NB4 (cell line): ENCODE data around the gene TEDC2.

Experiments used
- DNase-seq: peaks from one replicate; pipeline ENCODE4 v3.0.0; 2010; ENCODE audit warnings: low read depth
- H3K4me3 ChIP-seq: one replicate; pipeline ENCODE4 v1.5.1; 2011; ENCODE audit warnings: mild to moderate bottlenecking, low read depth, low read length, moderate library complexity
- CTCF ChIP-seq: IDR thresholded peaks from one replicate; pipeline ENCODE4 v1.5.1; 2012; ENCODE audit warnings: low read depth, low read length
- MAX ChIP-seq: IDR thresholded peaks from 2 replicates; pipeline ENCODE4 v1.6.1; 2011; ENCODE audit warnings: low read depth, low read length
- MYC ChIP-seq: IDR thresholded peaks from 2 replicates; pipeline ENCODE4 v1.6.1; 2011; ENCODE audit warnings: low read depth, low read length
- POLR2A ChIP-seq: IDR thresholded peaks from 2 replicates; pipeline ENCODE4 v1.6.1; 2011; ENCODE audit warnings: mild to moderate bottlenecking; ENCODE audit not compliant: insufficient read length; ENCODE audit errors: extremely low read depth

Gene TEDC2

GRCh38 chr16:2460391-2460713, 443 bp downstream of the TEDC2 start:
- no peak for TF ChIP-seq MYC
- TF ChIP-seq POLR2A = no peak
- no peak for TF ChIP-seq MAX
- no peak for TF ChIP-seq CTCF
- no peak for DNase-seq
- H3K4me3 ChIP-seq = peak overlapping the region; percentile 61

- DNase-seq = no peak
- H3K4me3 ChIP-seq = peak overlapping the region; percentile 61
- no peak for TF ChIP-seq MYC
- TF ChIP-seq MAX = no peak
- TF ChIP-seq CTCF = no peak
- TF ChIP-seq POLR2A = no peak
These were observed 1.0 kb downstream of the TEDC2 start for GRCh38 chr16:2460916-2461315.

GRCh38 chr16:2462031-2462866, 2.3 kb downstream of the TEDC2 start:
- H3K4me3 ChIP-seq = no peak overlapping the region
- TF ChIP-seq MYC = no peak
- TF ChIP-seq POLR2A = no peak
- no peak for TF ChIP-seq MAX
- no peak for TF ChIP-seq CTCF
- DNase-seq = no peak

- no peak overlapping the region for H3K4me3 ChIP-seq
- no peak for TF ChIP-seq MYC
- DNase-seq = no peak
These were observed 4.4 kb downstream of the TEDC2 start for GRCh38 chr16:2464333-2464732.

- TF ChIP-seq CTCF = peak; percentile 54
- no peak for TF ChIP-seq POLR2A
- TF ChIP-seq MAX = no peak
- TF ChIP-seq MYC = 0 out of 2 replicates have a peak, but pooled peaks have one; percentile 13
These were observed 5.9 kb downstream of the TEDC2 start for GRCh38 chr16:2465653-2466415.

GRCh38 chr16:2466667-2467527, 7.0 kb downstream of the TEDC2 start:
- no peak overlapping the region for H3K4me3 ChIP-seq
- TF ChIP-seq CTCF = no peak
- TF ChIP-seq MAX = no peak; the same call in 1 of the 2 replicates
- TF ChIP-seq MYC = no peak
- no peak for TF ChIP-seq POLR2A
- peak; percentile 71 for DNase-seq

More at GRCh38 chr16:2465653-2466415, 5.9 kb downstream of the TEDC2 start:
- peak; percentile 71 for DNase-seq
- H3K4me3 ChIP-seq = no peak overlapping the region
